NCI-H2029 treated with DMSO at 0.1 percent for 48 hours (cell line): ENCODE results near the gene BAHD1.

ENCODE experiments used
- DNase-seq: peaks from one replicate; lab custom pipeline; 2025; lab: John Stamatoyannopoulos, UW

Gene BAHD1

GRCh38 chr15:40498891-40499290, 58.1 kb downstream of the BAHD1 start:
- DNase-seq = no peak

- no peak for DNase-seq
Measured at GRCh38 chr15:40499931-40500330, 59.2 kb downstream of the BAHD1 start.

DNA sequence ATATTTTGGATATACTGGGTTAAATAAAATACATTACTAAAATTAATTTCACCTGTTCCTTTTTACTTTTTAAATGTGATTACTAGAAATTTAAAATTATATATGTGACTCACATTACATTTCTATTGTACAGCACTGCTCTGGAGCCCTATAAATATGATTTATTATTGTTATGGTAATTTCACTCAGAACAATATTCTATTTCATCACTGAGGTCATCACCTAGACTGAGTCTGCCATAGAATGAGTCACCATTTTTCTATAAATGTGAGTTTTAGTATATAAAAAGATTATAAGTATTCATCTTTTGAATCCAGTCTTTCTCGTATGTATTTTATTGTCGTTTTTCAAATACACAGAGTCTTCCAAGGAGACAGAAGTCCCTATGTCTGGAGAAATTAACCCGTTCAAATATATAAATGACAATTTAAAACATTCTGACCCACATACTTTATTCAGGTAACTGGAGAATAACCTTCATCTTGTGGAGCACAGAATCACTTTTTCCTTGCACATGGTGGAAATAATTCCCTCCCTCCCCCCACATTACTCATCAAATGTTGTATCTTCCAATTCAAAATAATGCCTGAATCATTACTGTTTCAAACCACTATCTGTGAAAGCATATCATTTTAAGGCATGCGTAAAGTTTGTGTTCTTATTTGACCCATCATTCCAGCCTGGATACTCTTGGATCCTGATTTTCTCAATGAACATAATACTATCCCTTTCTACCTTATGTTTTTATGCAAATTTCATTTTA, 60.0 kb downstream of the BAHD1 start:
- DNase-seq = no peak

DNA sequence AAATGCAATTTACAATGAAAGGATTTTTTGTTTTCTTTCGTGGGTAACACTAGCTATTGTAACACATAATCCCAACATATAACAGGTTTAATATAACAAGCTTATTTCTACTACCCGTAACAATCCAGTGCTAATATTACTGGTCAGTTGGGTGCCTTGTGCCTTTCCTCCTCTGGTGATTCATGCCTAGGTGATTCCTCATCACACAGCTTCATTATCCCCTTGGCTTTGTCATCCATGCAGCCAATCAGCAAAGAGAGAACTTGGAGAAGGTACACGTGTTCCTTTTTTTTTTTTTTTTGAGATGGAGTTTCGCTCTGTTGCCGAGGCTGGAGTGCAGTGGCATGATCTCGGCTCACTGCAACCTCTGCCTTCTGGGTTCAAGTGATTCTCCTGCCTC, 60.7 kb downstream of the BAHD1 start:
- no peak for DNase-seq

- DNase-seq = no peak
Measured at GRCh38 chr15:40506964-40507571, 66.3 kb downstream of the BAHD1 start.

GRCh38 chr15:40508216-40508615, 67.5 kb downstream of the BAHD1 start:
- no peak for DNase-seq

DNA sequence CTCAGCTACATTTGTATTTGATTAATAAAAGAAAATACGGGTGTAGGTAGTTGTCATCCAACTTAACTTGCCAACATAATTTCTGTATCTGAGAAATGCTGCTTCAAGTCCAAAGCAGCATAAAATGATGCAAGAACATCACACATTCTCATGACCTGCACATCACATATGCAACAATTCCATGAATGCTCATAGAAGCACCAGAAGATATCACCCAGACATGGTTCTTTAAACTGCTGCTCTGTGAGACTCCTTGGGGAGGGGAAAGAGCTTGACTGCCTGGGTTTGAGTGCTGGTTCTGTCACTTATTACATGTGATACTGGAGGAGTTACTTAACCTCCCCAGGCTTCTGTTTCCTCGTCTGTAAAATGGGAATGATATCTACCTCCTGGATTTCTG, 69.4 kb downstream of the BAHD1 start:
- no peak for DNase-seq

GRCh38 chr15:40511093-40511471, 70.3 kb downstream of the BAHD1 start:
- no peak for DNase-seq

- no peak for DNase-seq
Measured at GRCh38 chr15:40511472-40512133, 70.8 kb downstream of the BAHD1 start.

- no peak for DNase-seq
Measured at GRCh38 chr15:40512440-40512839, 71.7 kb downstream of the BAHD1 start.

DNA sequence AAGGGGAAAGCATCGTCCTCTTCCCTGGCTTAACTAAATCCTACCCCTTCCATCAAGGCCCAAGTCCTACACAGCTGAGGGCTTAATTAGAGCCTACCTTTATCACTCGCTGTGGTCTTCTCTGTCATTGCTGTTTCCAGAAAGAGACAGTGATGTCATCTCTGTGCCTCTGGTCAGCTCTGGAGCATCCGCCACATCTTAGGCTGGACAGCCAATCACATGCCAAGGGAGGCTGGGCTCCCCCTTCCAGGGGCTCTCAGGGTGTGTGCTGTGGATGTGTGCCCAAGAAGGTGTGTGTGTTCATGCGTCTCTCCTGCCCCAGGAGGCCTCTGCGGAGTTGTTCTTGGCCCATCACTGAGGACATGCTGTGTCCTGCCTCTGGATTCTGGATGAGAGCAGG, 72.9 kb downstream of the BAHD1 start:
- no peak for DNase-seq

GRCh38 chr15:40516322-40516721, 75.6 kb downstream of the BAHD1 start:
- no peak for DNase-seq
